A673 (cell line): ENCODE results near the gene GUCY1A1. TPM values are rescaled to one million over a fixed set of nuclear protein-coding genes. Genes with fewer than 3 reads are reported as not detected.

Experiments
- BruUV-seq: library from RNA; stranded (reverse); fragments of 400-500 nt; replicated peaks from 2 replicates; lab custom pipeline; 2021; lab: Mats Ljungman, UMichigan
- CTCF ChIA-PET: fragments of 300-600 bp; sonication (Branson Sonifier 250); formaldehyde crosslinking; loops from one replicate; lab custom pipeline; 2022; ENCODE audit warnings: antibody characterized with exemption; lab: Charles Lee
- POLR2A ChIA-PET: fragments of 300-600 bp; sonication (Branson Sonifier 250); formaldehyde crosslinking; loops from one replicate; lab custom pipeline; 2022; ENCODE audit warnings: antibody characterized with exemption; ENCODE audit not compliant: low non-redundant PET; lab: Charles Lee
- DNase-seq: peaks from one replicate; pipeline ENCODE4 v3.0.0-alpha.2; 2015; ENCODE audit warnings: low spot score
- H3K27ac ChIP-seq: fragments of 200-600 bp; sonication (generic); 2 replicates; pipeline ENCODE4 v1.5.1; 2016; ENCODE audit warnings: mixed run types, low read depth, mild to moderate bottlenecking, mixed read lengths, antibody characterized with exemption, low read length; ENCODE audit not compliant: poor library complexity, severe bottlenecking
- H3K27me3 ChIP-seq: fragments of 200-600 bp; sonication (generic); replicated peaks from 2 replicates; pipeline ENCODE4 v1.6.1; 2017; ENCODE audit warnings: mixed run types, low read depth, mild to moderate bottlenecking, mixed read lengths, antibody characterized with exemption, low read length; ENCODE audit not compliant: insufficient read depth, poor library complexity
- H3K36me3 ChIP-seq: fragments of 200-600 bp; sonication (generic); 2 replicates; pipeline ENCODE4 v1.6.1; 2016; ENCODE audit warnings: mixed run types, mild to moderate bottlenecking, mixed read lengths, antibody characterized with exemption, low read length; ENCODE audit not compliant: insufficient read depth, poor library complexity, severe bottlenecking
- H3K4me1 ChIP-seq: fragments of 200-600 bp; sonication (generic); 2 replicates; pipeline ENCODE4 v1.6.1; 2017; ENCODE audit warnings: mixed run types, mild to moderate bottlenecking, mixed read lengths, antibody characterized with exemption, low read length; ENCODE audit not compliant: insufficient read depth, poor library complexity, severe bottlenecking
- H3K4me3 ChIP-seq: fragments of 200-600 bp; sonication (generic); 2 replicates; pipeline ENCODE4 v1.5.1; 2016; ENCODE audit warnings: low read depth, mixed run types, mild to moderate bottlenecking, mixed read lengths, low read length; ENCODE audit not compliant: poor library complexity, severe bottlenecking
- H3K9me3 ChIP-seq: fragments of 200-600 bp; sonication (generic); 2 replicates; pipeline ENCODE4 v1.6.1; 2016; ENCODE audit warnings: mixed run types, low read depth, mild to moderate bottlenecking, mixed read lengths, antibody characterized with exemption, low read length; ENCODE audit not compliant: poor library complexity, severe bottlenecking
- CTCF ChIP-seq: fragments of 300-800, 200-600 bp; sonication (generic); conservative IDR thresholded peaks from 2 replicates; pipeline ENCODE4 v1.5.1; 2017; ENCODE audit warnings: low read depth, mild to moderate bottlenecking, antibody characterized with exemption, low read length, moderate library complexity, mixed read lengths
- EZH2 ChIP-seq: fragments of 200-600 bp; sonication (generic); IDR thresholded peaks from 2 replicates; pipeline ENCODE4 v1.6.1; 2017; ENCODE audit warnings: borderline replicate concordance, low read depth, mild to moderate bottlenecking, mixed read lengths, antibody characterized with exemption, low read length; ENCODE audit not compliant: poor library complexity, severe bottlenecking
- intact Hi-C: fragments of 100-400 bp; cut with micrococcal nuclease; formaldehyde crosslinking; loops from one replicate; pipeline ENCODE4 v1.10.0; 2022; ENCODE audit not compliant: unreplicated experiment
- total RNA-seq: library from RNA; stranded (reverse); gene quantifications from 2 replicates; pipeline ENCODE4 v1.2.3, GENCODE V29; 2021

The GUCY1A1 gene
- total RNA-seq, 1 experiment from 2014 or later, result 0.37 TPM

- Histone ChIP-seq H3K9me3 (no peaks in the 10 kb centered on the region), H3K27me3 (no peaks in the 10 kb centered on the region), H3K4me1 (no peaks in the 10 kb centered on the region), H3K4me3 (no peak overlapping the region), H3K27ac (no peak overlapping the region), H3K36me3 (no peaks in the 10 kb centered on the region)
- DNase-seq, result no peak
- TF ChIP-seq EZH2, result no peak
- no peak for TF ChIP-seq CTCF
- intact Hi-C loops, result no loop called here
- BruUV-seq, result no TSS peak
- ChIA-PET CTCF (no interaction called here), POLR2A (no interaction called here)
These were observed 20.8 kb downstream of the GUCY1A1 start for GRCh38 chr4:155687380-155687982.

GRCh38 chr4:155688211-155688610 lies 21.6 kb downstream of the GUCY1A1 start:
- H3K27ac ChIP-seq, result no peak overlapping the region
- no peak overlapping the region for H3K4me3 ChIP-seq
- BruUV-seq, result no TSS peak
- H3K9me3 ChIP-seq, result no peaks in the 10 kb centered on the region
- ChIA-PET CTCF (no interaction called here), POLR2A (no interaction called here)
- intact Hi-C loops, result no loop called here
- no peaks in the 10 kb centered on the region for H3K36me3 ChIP-seq
- no peaks in the 10 kb centered on the region for H3K4me1 ChIP-seq
- no peaks in the 10 kb centered on the region for H3K27me3 ChIP-seq
- TF ChIP-seq CTCF, result no peak
- no peak for TF ChIP-seq EZH2
- no peak for DNase-seq

GRCh38 chr4:155688860-155689259 lies 22.2 kb downstream of the GUCY1A1 start:
- Histone ChIP-seq H3K27me3 (no peaks in the 10 kb centered on the region), H3K4me3 (no peak overlapping the region), H3K9me3 (no peaks in the 10 kb centered on the region), H3K4me1 (no peaks in the 10 kb centered on the region), H3K36me3 (no peaks in the 10 kb centered on the region), H3K27ac (no peak overlapping the region)
- POLR2A ChIA-PET, result no interaction called here
- TF ChIP-seq EZH2 (no peak), CTCF (no peak)
- intact Hi-C loops, result no loop called here
- no peak for DNase-seq
- CTCF ChIA-PET, result no interaction called here
- no TSS peak for BruUV-seq
